Ovary (tissue), 3 donors: ENCODE results near the gene RERE.

Experiments used
- CTCF ChIP-seq, 3 donors: fragments of 450-650 bp in 2 of 3; fragments of 200-600 bp in 1 of 3; IDR thresholded peaks; one replicate each; pipeline versions ENCODE4 v1.5.1 to v1.8.0; 2016 to 2022; ENCODE audit warnings: antibody characterized with exemption in 3 of 3, mild to moderate bottlenecking in 1 of 3
- POLR2A ChIP-seq: fragments of 450-650 bp; IDR thresholded peaks from one replicate; pipeline ENCODE4 v1.6.1; 2017; ENCODE audit warnings: antibody characterized with exemption, mild to moderate bottlenecking, moderate library complexity
- donor health status: DM: no; HTN: no; CAD: no.

- TF ChIP-seq POLR2A: no peak
- TF ChIP-seq CTCF (IDR thresholded peaks at IDR 0.05): no peak
These were observed 405.1 kb downstream of the RERE start for GRCh38 chr1:8412183-8412831.
